MM.1S (cell line): Measurements from ENCODE around the gene VRK3.

Source experiments
- DNase-seq: peaks from one replicate; pipeline ENCODE4 v3.0.0-alpha.2; 2015
- H2AFZ ChIP-seq: fragments of 300-600 bp; sonication (generic); 2 replicates; pipeline ENCODE4 v1.6.0; 2016; ENCODE audit warnings: antibody characterized with exemption, low read length
- H3F3A ChIP-seq: fragments of 300-600 bp; sonication (generic); 2 replicates; pipeline ENCODE4 v1.6.1; 2016; ENCODE audit warnings: mild to moderate bottlenecking, antibody characterized with exemption, low read length, moderate library complexity, mixed read lengths; ENCODE audit not compliant: insufficient read depth
- H3K27ac ChIP-seq: fragments of 300-600 bp; sonication (generic); 2 replicates; pipeline ENCODE4 v1.5.1; 2016; ENCODE audit warnings: mild to moderate bottlenecking, low read length
- H3K27me3 ChIP-seq: fragments of 300-600 bp; sonication (generic); replicated peaks from 2 replicates; pipeline ENCODE4 v1.6.0; 2016; ENCODE audit warnings: low read length; ENCODE audit not compliant: insufficient read depth
- H3K36me3 ChIP-seq: fragments of 300-600 bp; sonication (generic); replicated peaks from 2 replicates; pipeline ENCODE4 v1.6.1; 2016; ENCODE audit warnings: mild to moderate bottlenecking, low read length, mixed read lengths; ENCODE audit not compliant: insufficient read depth
- H3K4me1 ChIP-seq: fragments of 300-600 bp; sonication (generic); 2 replicates; pipeline ENCODE4 v1.6.1; 2016; ENCODE audit warnings: low read length, mixed read lengths
- H3K4me2 ChIP-seq: fragments of 300-600 bp; sonication (generic); 2 replicates; pipeline ENCODE4 v1.6.0; 2016; ENCODE audit warnings: low read depth, low read length
- H3K4me3 ChIP-seq: fragments of 300-600 bp; sonication (generic); 2 replicates; pipeline ENCODE4 v1.5.1; 2016; ENCODE audit warnings: low read length, mixed read lengths
- H3K79me2 ChIP-seq: fragments of 300-600 bp; sonication (generic); 2 replicates; pipeline ENCODE4 v1.6.1; 2016; ENCODE audit warnings: mixed run types, low read length, mixed read lengths
- H3K9ac ChIP-seq: fragments of 300-600 bp; sonication (generic); 2 replicates; pipeline ENCODE4 v1.6.1; 2016; ENCODE audit warnings: low read length, mixed read lengths
- H3K9me2 ChIP-seq: fragments of 300-600 bp; sonication (generic); replicated peaks from 2 replicates; pipeline ENCODE4 v1.6.1; 2016; ENCODE audit warnings: mild to moderate bottlenecking, low read length, mixed read lengths; ENCODE audit not compliant: insufficient read depth
- H3K9me3 ChIP-seq: fragments of 300-600 bp; sonication (generic); replicated peaks from 2 replicates; pipeline ENCODE4 v1.6.1; 2016; ENCODE audit warnings: mild to moderate bottlenecking, low read length, mixed read lengths; ENCODE audit not compliant: insufficient read depth
- H4K20me1 ChIP-seq: fragments of 300-600 bp; sonication (generic); 2 replicates; pipeline ENCODE4 v1.6.1; 2016; ENCODE audit warnings: mild to moderate bottlenecking, low read length, moderate library complexity, mixed read lengths; ENCODE audit not compliant: insufficient read depth
- CTCF ChIP-seq: fragments of 300-600 bp; sonication (generic); IDR thresholded peaks from 2 replicates; pipeline ENCODE4 v1.5.1; 2016; ENCODE audit warnings: antibody characterized with exemption, low read length, mixed read lengths
- EZH2 ChIP-seq: fragments of 300-600 bp; sonication (generic); optimal IDR thresholded peaks from 2 replicates; pipeline ENCODE3; 2017; ENCODE audit warnings: low read depth, mild to moderate bottlenecking, antibody characterized with exemption, low read length, mixed read lengths
- EZH2phosphoT487 ChIP-seq: fragments of 300-600 bp; sonication (generic); IDR thresholded peaks from 2 replicates; pipeline ENCODE4 v1.6.1; 2018; ENCODE audit warnings: antibody characterized with exemption, low read length

Gene VRK3

GRCh38 chr19:49952906-49953305 is 72.3 kb downstream of the VRK3 start:
- H3K9me2 ChIP-seq, result no peaks in the 10 kb centered on the region
- H3K4me2 ChIP-seq, result no peak overlapping the region
- no peaks in the 10 kb centered on the region for H3K36me3 ChIP-seq
- no peaks in the 10 kb centered on the region for H4K20me1 ChIP-seq
- no peak overlapping the region for H3K4me3 ChIP-seq
- TF ChIP-seq EZH2 (no peak), EZH2phosphoT487 (no peak), CTCF (no peak)
- H3K9me3 ChIP-seq, result no peaks in the 10 kb centered on the region
- no peak overlapping the region for H3K9ac ChIP-seq
- H2AFZ ChIP-seq, result no peak overlapping the region
- H3K4me1 ChIP-seq, result 0 out of 2 replicates have a peak, but pooled peaks cover 8% of the 10 kb centered on the region
- no peak for DNase-seq
- H3K27me3 ChIP-seq, result no peaks in the 10 kb centered on the region
- no peak overlapping the region for H3K27ac ChIP-seq
- H3F3A ChIP-seq, result no peaks in the 10 kb centered on the region
- no peaks in the 10 kb centered on the region for H3K79me2 ChIP-seq

DNA sequence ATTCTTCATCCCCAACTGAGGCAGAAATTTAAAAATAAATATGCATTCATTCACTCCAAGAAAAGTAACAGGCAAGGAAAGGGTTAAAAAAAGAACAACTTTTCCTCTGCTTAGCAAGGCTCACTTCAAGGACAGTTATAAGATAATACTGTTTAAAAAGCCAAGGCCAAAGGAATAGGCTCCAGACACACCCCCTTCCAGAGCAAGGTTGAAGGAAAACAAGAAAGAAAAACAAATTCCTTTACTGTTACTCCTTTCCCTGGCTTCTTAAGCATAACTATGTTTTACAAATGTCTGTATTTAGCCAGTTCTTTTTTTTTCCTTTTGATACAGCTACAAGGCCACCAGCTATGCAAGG is 72.7 kb downstream of the VRK3 start:
- H3K9ac ChIP-seq, result no peak overlapping the region
- H2AFZ ChIP-seq, result no peak overlapping the region
- TF ChIP-seq EZH2phosphoT487, result no peak
- TF ChIP-seq EZH2, result no peak
- TF ChIP-seq CTCF, result no peak
- H3K9me2 ChIP-seq, result no peaks in the 10 kb centered on the region
- no peak for DNase-seq
- 0 out of 2 replicates have a peak, but pooled peaks cover 8% of the 10 kb centered on the region for H3K4me1 ChIP-seq
- no peak overlapping the region for H3K4me3 ChIP-seq
- no peaks in the 10 kb centered on the region for H3K36me3 ChIP-seq
- H3K27me3 ChIP-seq, result no peaks in the 10 kb centered on the region
- H3K9me3 ChIP-seq, result no peaks in the 10 kb centered on the region
- no peaks in the 10 kb centered on the region for H4K20me1 ChIP-seq
- no peak overlapping the region for H3K27ac ChIP-seq
- H3K79me2 ChIP-seq, result no peaks in the 10 kb centered on the region
- H3K4me2 ChIP-seq, result no peak overlapping the region
- no peaks in the 10 kb centered on the region for H3F3A ChIP-seq

DNA sequence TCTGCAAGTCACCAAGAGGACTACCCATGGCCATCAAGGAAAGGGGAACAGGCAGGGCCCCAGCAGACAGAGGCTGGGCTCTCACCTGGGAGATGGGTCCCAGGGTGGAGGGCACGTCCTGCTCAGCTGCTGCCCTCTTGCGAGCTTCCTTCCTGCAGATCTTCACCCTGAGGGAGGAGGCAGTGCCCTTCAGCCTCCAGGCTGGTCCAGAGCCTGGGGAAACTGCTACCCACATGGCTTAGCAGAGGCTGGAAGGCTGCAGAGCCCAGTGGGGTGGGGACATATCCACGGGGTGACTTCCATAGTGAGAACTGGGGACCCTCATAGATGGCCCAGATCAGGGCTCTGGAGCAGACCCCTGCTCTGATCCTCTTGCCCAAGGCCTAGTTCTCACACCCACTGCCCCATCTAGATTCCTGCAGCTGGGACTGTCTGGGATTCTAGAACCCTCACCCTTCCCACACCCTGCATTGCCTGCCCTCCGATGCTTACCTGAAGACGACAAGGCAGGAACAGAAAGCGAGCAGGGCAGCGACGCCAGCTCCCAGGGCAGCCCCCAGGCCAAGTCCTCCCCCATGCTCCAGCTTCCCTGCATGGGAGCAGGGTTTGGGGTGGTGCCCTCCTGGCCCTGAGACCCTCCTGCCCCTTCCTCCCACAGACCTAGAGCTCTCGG is 73.2 kb downstream of the VRK3 start:
- Histone ChIP-seq H3K4me1 (0 out of 2 replicates have a peak, but pooled peaks cover 8% of the 10 kb centered on the region), H3K9me2 (no peaks in the 10 kb centered on the region), H3F3A (no peaks in the 10 kb centered on the region), H3K27me3 (no peaks in the 10 kb centered on the region), H3K27ac (no peak overlapping the region), H3K36me3 (no peaks in the 10 kb centered on the region), H4K20me1 (no peaks in the 10 kb centered on the region), H3K4me2 (no peak overlapping the region), H3K79me2 (no peaks in the 10 kb centered on the region), H3K9ac (no peak overlapping the region), H3K4me3 (no peak overlapping the region), H3K9me3 (no peaks in the 10 kb centered on the region), H2AFZ (no peak overlapping the region)
- TF ChIP-seq CTCF (no peak), EZH2 (no peak), EZH2phosphoT487 (no peak)
- DNase-seq, result no peak
